D721Med (cell line): Measurements from ENCODE around the gene HRK.
A peak's percentile ranks its signal among the peaks of the same experiment; 100 is the strongest.
"Not testable (repeated sequence)": the region's sequence is repeated elsewhere in the genome, so short reads cannot be mapped to it uniquely, and the experiment has no call there.

ENCODE experiments used
- DNase-seq: peaks from one replicate; pipeline ENCODE4 v3.0.0; 2011; ENCODE audit warnings: low spot score; ENCODE audit not compliant: insufficient read length
- FAIRE-seq: peaks from 2 replicates; lab custom pipeline; 2011; peaks lifted over from hg19 to GRCh38; lab: Jason Lieb, UNC
- CTCF ChIP-seq: IDR thresholded peaks from 2 replicates; pipeline ENCODE4 v1.5.1; 2012; ENCODE audit warnings: mild to moderate bottlenecking, control low read depth; ENCODE audit not compliant: insufficient read depth; ENCODE audit errors: missing control alignments

The HRK gene

DNA sequence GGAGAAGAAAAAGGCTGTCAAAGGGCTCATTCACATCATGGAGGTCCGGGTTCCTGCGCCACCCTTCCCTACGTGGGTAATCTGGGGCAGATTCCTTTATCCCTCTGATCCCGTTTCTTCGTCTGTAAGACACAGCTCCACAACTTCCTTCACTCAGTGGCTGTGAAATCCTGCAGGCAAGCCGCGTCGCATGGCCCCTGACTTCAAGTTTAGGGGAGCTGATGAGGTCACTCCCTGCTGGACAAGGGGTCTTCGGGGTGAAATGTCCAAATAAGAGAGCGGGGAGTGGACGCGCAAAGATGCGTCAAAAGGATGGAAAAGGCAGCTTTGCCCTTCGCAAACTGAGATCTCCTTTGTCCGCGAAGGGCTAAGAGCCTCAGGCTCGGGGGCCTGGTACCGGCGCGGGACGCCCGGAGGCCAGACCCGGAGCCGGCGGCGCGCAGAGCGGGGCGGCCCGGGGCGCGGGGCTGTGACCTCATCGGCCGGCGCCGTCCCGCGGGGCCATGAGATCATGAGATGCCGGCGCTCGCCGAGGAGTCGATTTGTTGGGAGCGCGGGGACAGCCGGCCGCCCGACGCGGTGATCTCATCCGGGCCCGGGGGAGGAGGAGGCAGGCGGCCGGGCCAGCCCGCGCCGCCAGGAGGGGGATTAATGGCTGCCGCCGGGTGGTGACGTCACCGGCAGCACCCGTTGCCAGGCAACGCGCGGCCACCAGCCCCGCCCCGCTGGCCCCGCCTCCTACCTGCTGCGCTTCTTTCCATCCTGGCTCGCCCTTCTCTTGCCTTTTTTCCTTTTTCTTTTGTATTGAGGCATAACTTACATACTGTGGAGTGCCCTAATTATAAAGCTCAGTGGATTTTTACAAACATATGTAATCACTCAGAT is 62.1 kb downstream of the HRK start:
- no peak for FAIRE-seq
- TF ChIP-seq CTCF = no peak
- DNase-seq = peak; percentile 91

DNA sequence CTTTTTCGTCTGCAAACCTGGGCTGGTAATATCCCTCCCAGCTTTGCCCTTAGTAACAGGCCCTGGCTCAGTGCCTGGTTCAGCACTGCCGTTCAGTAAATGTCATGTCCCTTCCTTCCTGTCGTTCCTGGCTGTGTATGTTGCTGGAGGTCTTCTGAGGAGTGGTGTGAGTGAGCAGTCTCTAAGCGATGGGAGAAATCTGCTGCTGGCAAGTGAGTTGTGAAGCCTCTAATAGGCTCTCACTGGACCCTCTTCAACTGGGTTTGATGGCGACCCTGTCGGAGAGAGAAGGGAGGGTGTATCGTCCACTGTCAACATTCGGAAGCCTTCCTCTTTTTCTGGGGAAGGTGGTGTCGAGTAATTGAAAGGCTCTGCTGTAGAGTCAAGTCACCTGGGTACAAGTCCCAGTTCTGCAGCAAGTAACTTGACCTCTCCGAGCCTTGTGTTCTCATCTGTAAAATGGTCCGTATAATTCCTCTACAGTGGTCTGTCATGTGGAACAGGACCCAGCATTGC is 62.8 kb downstream of the HRK start:
- FAIRE-seq = no peak
- no peak for DNase-seq
- TF ChIP-seq CTCF = no peak

DNA sequence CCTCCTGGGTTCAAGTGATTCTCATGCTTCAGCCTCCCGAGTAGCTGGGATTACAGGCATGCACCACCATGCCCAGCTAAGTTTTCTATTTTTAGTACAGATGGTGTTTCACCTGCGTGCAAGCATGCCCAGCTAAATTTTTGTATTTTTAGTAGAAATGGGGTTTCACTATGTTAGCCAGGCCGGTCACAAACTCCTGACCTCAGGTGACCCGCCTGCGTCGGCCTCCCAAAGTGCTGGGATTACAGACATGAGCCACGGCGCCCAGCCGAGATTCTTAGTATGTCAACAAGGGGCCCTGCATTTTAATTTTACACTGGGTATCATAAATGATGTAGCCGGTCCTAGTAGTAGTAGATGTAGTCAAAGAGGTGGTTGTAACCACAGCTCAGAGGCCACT is 66.5 kb downstream of the HRK start:
- DNase-seq, FAIRE-seq: not testable (repeated sequence)

DNA sequence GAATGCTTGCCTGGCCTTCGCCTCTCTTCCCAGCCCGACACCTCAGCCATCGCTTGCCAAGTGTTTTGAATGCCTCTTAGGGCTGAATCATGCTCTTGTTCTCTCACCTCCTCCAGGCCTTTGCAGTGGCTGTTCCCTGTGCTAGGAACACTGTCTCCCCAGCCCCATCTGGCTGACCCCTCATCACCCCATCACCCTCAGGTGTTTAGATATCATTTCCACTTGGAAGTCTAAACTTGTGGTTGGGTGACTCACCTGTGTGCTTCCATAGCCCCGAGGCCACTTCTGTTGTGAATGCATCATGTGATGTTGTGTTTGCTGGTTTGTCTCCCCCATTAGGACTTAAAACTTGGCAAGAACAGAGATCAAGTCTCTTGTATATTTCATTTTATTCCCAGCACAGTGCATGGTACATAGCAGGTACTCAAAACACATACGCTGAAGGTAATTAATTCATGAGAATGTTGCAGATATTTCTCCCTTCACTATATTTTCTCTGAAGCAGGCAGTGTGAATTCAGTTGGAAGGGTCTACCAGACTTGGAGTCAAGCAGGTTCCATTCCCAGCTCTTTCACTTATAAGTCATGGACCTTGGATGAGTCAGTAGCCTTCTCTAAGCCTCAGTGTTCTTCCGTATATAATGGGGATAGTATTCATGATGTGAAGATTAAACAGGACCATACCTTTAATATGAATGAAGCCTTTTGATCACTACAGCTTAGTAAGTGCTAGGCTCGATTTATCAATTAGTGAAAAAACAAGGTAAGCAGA is 67.8 kb downstream of the HRK start:
- TF ChIP-seq CTCF = no peak
- DNase-seq (no peak), FAIRE-seq (no peak)

- DNase-seq = no peak
- no peak for TF ChIP-seq CTCF
- no peak for FAIRE-seq
Measured at GRCh38 chr12:116812238-116812637, 69.0 kb downstream of the HRK start.

DNA sequence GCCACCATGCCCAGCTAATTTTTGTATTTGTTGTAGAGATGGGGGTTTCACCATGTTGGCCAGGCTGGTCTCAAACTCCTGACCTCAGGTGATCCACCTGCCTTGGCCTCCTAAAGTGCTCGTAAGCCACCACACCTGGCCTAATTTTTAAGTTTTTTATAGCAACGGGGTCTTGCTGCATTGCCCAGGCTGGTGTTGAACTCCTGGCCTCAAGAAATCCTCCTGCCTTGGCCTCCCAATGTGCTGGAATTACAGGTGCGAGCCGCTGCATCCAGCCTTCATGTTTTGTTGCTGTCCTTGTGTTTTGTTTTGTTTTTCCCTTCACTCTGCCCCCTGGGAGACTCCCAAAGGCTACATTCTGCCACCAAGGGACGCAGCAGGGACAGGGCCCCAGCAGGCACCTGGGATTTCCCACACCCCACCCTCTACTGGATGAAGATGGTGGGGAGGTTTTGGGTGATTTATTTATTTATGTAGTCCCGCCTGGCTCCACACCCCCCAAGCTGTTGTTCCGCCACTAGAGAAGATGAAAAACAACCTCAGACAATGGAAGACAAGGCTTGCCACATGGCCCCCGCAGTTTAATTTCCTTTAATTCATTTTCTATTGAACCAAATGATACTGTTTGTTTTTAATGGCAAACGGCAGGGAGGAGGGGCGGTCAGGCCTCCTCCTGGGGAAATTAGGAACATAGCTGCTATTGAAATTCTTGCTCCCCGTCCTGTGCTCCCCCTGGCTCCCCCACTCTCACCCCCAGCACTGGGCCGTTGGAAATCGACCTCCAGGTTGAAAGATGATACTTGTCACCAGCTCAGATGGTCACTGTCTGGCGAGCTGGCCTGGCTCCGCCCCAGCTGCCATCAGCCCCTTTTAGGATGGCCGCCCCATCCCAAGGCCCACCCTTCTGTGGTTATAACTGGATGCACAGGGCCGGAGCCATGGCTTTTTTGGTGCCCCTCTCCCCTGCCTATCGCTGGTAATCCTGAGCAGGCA is 72.8 kb downstream of the HRK start:
- no peak for DNase-seq
- no peak for FAIRE-seq
- TF ChIP-seq CTCF = no peak

- DNase-seq (no peak), FAIRE-seq (no peak)
- TF ChIP-seq CTCF = no peak
Measured at GRCh38 chr12:116807546-116807945, 73.7 kb downstream of the HRK start.
